K562 (cell line): ENCODE data around the gene TUBB1. TPM values are rescaled to one million over a fixed set of nuclear protein-coding genes. Genes with fewer than 3 reads are reported as not detected.

Experiments
- ATAC-seq: fragments of 200-7000 bp; cut with Tn5 transposase; 3 replicates; pipeline ENCODE4 v1.9.1; 2020; ENCODE audit warnings: moderate library complexity
- BruUV-seq: library from RNA; stranded (reverse); fragments of 400-500 nt; replicated peaks from 2 replicates; lab custom pipeline; 2021; lab: Mats Ljungman, UMichigan
- CTCF ChIA-PET: fragments of 300-600 bp; formaldehyde crosslinking; extraction: SDS; loops from one replicate; lab custom pipeline; 2021; ENCODE audit warnings: low intra/inter-chr PET ratio; lab: Yijun Ruan, JAX
- POLR2A ChIA-PET: fragments of 300-600, 350-650 bp; sonication (Branson Sonifier 250); formaldehyde crosslinking; extraction: SDS; loops from one replicate; lab custom pipeline; 2021; ENCODE audit warnings: antibody characterized with exemption, inconsistent platforms; lab: Yijun Ruan, JAX
- DNase-seq, 4 experiments: peaks; one replicate each; pipeline versions ENCODE4 v3.0.0 to v3.0.0-alpha.2; 2011 to 2018; ENCODE audit warnings: low spot score in 3 of 4, mixed read lengths in 3 of 4; ENCODE audit errors: extremely low read depth in 1 of 4
- FAIRE-seq: peaks from 2 replicates; lab custom pipeline; 2011; peaks lifted over from hg19 to GRCh38; lab: Jason Lieb, UNC
- H2AFZ ChIP-seq: 2 replicates; pipeline ENCODE4 v1.6.0; 2011; ENCODE audit warnings: low read depth, low read length, control low read depth, inconsistent platforms
- H3K27ac ChIP-seq: fragments of 200-600 bp; 3 replicates; pipeline ENCODE4 v1.8.0; 2011; ENCODE audit warnings: low read depth, mild to moderate bottlenecking, control low read depth, inconsistent platforms, low read length, moderate library complexity, mixed read lengths; ENCODE audit errors: extremely low read depth
- H3K27me3 ChIP-seq, 2 experiments: fragments of 300-600 bp in 1 of 2; 2 replicates in 1 of 2; 3 replicates in 1 of 2; pipeline versions ENCODE4 v1.6.0 to v1.8.0; 2011; ENCODE audit warnings: inconsistent platforms in 2 of 2, low read length in 2 of 2, mild to moderate bottlenecking in 1 of 2, mixed read lengths in 1 of 2, moderate library complexity in 1 of 2; ENCODE audit not compliant: control insufficient read depth in 2 of 2, insufficient read depth in 2 of 2
- H3K36me3 ChIP-seq: fragments of 300-600 bp; 3 replicates; pipeline ENCODE4 v1.8.0; 2011; ENCODE audit warnings: mild to moderate bottlenecking, low read length, inconsistent platforms; ENCODE audit not compliant: control insufficient read depth, insufficient read depth
- H3K4me1 ChIP-seq, 2 experiments: fragments of 200-600 bp in 1 of 2; replicated peaks in 1 of 2; 2 replicates in 1 of 2; 3 replicates in 1 of 2; pipeline versions ENCODE4 v1.5.1 to v1.8.0; 2011; ENCODE audit warnings: inconsistent platforms in 2 of 2, low read length in 2 of 2, mild to moderate bottlenecking in 1 of 2, mixed read lengths in 1 of 2, moderate library complexity in 1 of 2; ENCODE audit not compliant: control insufficient read depth in 2 of 2, insufficient read depth in 2 of 2
- H3K4me2 ChIP-seq: 2 replicates; pipeline ENCODE4 v1.6.1; 2011; ENCODE audit warnings: low read length, control low read depth, inconsistent platforms, mixed read lengths; ENCODE audit not compliant: insufficient read depth
- H3K4me3 ChIP-seq: fragments of 200-600 bp; sonication (generic), shearing (Covaris generic); 2 replicates; pipeline ENCODE4 v1.5.1; 2016; ENCODE audit warnings: control low read depth, inconsistent platforms
- H3K79me2 ChIP-seq: fragments of 200-600 bp; 3 replicates; pipeline ENCODE4 v1.8.0; 2011; ENCODE audit warnings: low read length, inconsistent platforms; ENCODE audit not compliant: control insufficient read depth, insufficient read depth
- H3K9ac ChIP-seq, 2 experiments: 2 replicates each; pipeline versions ENCODE4 v1.6.0 to v1.6.1; 2011; ENCODE audit warnings: low read depth in 2 of 2, low read length in 2 of 2, control low read depth in 1 of 2, inconsistent platforms in 1 of 2, mild to moderate bottlenecking in 1 of 2, mixed read lengths in 1 of 2; ENCODE audit not compliant: insufficient read depth in 1 of 2
- H3K9me1 ChIP-seq: one replicate; pipeline ENCODE4 v1.6.0; 2011; ENCODE audit warnings: inconsistent platforms, mild to moderate bottlenecking, low read length, moderate library complexity; ENCODE audit not compliant: control insufficient read depth, insufficient read depth
- H3K9me3 ChIP-seq: replicated peaks from 2 replicates; pipeline ENCODE4 v1.5.1; 2011; ENCODE audit warnings: low read depth, low read length, inconsistent platforms; ENCODE audit not compliant: control insufficient read depth, insufficient read depth
- H4K20me1 ChIP-seq: replicated peaks from 2 replicates; pipeline ENCODE4 v1.6.1; 2011; ENCODE audit warnings: low read length, inconsistent platforms, mixed read lengths; ENCODE audit not compliant: control insufficient read depth, insufficient read depth
- CCNT2 ChIP-seq: IDR thresholded peaks from 2 replicates; pipeline ENCODE4 v1.6.1; 2011; ENCODE audit warnings: borderline replicate concordance, low read depth, mild to moderate bottlenecking, moderate library complexity, mixed read lengths, low read length; ENCODE audit not compliant: insufficient read length; ENCODE audit errors: extremely low read depth
- GMEB1 ChIP-seq: fragments of 250-450 bp; sonication (Bioruptor Pico); IDR thresholded peaks from 2 replicates; pipeline ENCODE4 v1.4.0; 2020; ENCODE audit warnings: mild to moderate bottlenecking
- MXI1 ChIP-seq: IDR thresholded peaks from 2 replicates; pipeline ENCODE4 v1.6.1; 2011; ENCODE audit warnings: low read depth, mild to moderate bottlenecking, improper control_type of control experiment, low read length
- TEAD4 ChIP-seq, 2 experiments: sonication (generic) in 1 of 2; formaldehyde crosslinking in 1 of 2; IDR thresholded peaks; 2 replicates each; pipeline versions ENCODE4 v1.6.1 to v1.8.0; 2012 to 2022; ENCODE audit warnings: borderline replicate concordance in 1 of 2, inconsistent platforms in 1 of 2, low read length in 1 of 2, mild to moderate bottlenecking in 1 of 2, missing genetic modification reagents in 1 of 2
- ZNF780A ChIP-seq: fragments of 250-450 bp; sonication (Bioruptor Pico); IDR thresholded peaks from 2 replicates; pipeline ENCODE4 v1.5.0; 2021; ENCODE audit warnings: mild to moderate bottlenecking
- WGBS: fragments of 100-300 bp; shearing (Covaris generic); methylation state at CpG from one replicate; pipeline ENCODE4 v1.1.6; 2016; ENCODE audit warnings: low coverage, mixed read lengths; ENCODE audit not compliant: insufficient coverage; ENCODE audit errors: missing lambda C conversion rate; 5-methylcytosine and 5-hydroxymethylcytosine counted together
- in situ Hi-C: fragments of 300-500 bp; cut with MboI; formaldehyde crosslinking; loops from 4 replicates; pipeline ENCODE4 v1.15.0; 2018; ENCODE audit warnings: inconsistent platforms, mixed read lengths
- intact Hi-C: fragments of 100-400 bp; cut with micrococcal nuclease; formaldehyde crosslinking; loops from 2 replicates; pipeline ENCODE4 v1.14.2; 2022
- polyA plus RNA-seq, 8 experiments: library from polyadenylated mRNA; depleted of rRNA in 4 of 8; stranded (reverse) in 5 of 8; unstranded in 3 of 8; fragments of >200 nt; fragmentation: Nextera tagmentation in 2 of 8; fragmentation: Illumina TruSeq in 1 of 8; extraction: Ambion mirVana in 2 of 8; extraction: Trizol in 1 of 8; gene quantifications; 2 replicates each; pipeline versions ENCODE4 v1.2.1 to v1.2.3, GENCODE V29; 2011 to 2014; ENCODE audit warnings: inconsistent platforms in 1 of 8, missing spikeins in 1 of 8
- total RNA-seq, 7 experiments: library from RNA; depleted of rRNA in 6 of 7; stranded (reverse); fragments of >200 nt in 6 of 7; fragmentation: Illumina TruSeq in 2 of 7; extraction: Trizol in 2 of 7; gene quantifications; 2 replicates each; pipeline versions ENCODE4 v1.2.1 to v1.2.3, GENCODE V29; 2011 to 2021; ENCODE audit warnings: low replicate concordance in 1 of 7

The TUBB1 gene
- total and polyA plus RNA-seq, 9 of the 15 experiments (the other 6 are each of a cell fraction or from before 2014, with no cell fraction given): 1.5 to 3.9 (median 2.4) TPM

GRCh38 chr20:59042796-59043631 lies 23.8 kb downstream of the TUBB1 start (continued):
- TF ChIP-seq CCNT2 (peak; percentile 63), ZNF780A (no peak), GMEB1 (CRISPR knock-in tag) (peak; percentile 93)
- TF ChIP-seq, all 486 proteins: peak for 52

DNA sequence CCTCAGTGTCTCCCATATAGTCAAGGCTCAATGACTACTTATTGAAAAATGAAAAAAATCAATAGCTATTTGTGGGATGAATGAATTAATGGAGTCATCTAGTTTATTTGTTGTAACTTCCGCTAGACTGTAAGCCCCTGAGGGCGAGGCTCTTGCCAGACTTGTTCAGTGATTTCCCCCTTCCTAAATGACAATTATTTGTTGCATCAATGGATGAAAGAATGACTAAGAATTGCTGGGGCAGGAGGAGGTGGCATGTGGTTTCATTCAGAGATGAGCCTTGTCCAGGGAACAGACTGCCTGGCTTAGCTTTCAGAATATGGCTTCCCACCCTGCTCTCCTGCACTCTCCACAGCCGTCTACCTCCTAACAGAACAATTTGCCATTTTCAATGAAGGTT lies 24.5 kb downstream of the TUBB1 start:
- Histone ChIP-seq H3K9me3 (no peaks in the 10 kb centered on the region), H3K36me3 (peaks cover 24% of the 10 kb centered on the region), H3K27ac (no peak overlapping the region), H3K9ac (no peak overlapping the region), H3K27me3 (no peaks in the 10 kb centered on the region), H4K20me1 (peaks cover 5% of the 10 kb centered on the region), H3K4me3 (no peak overlapping the region), H2AFZ (peak overlapping the region; percentile 99), H3K79me2 (peaks cover 44% of the 10 kb centered on the region), H3K4me1 (peaks cover 12 to 29% of the 10 kb centered on the region in 2 experiments; a peak in 4 of 5 replicates), H3K9me1 (peaks cover 4% of the 10 kb centered on the region), H3K4me2 (no peak overlapping the region)
- no TSS peak for BruUV-seq
- TF ChIP-seq TEAD4 (IDR thresholded peaks at IDR 0.05; ENCODE audit: low read length) (no peak), TEAD4 (CRISPR knock-in tag; IDR thresholded peaks at IDR 0.05; ENCODE audit: borderline replicate concordance) (no peak), MXI1 (no peak)
- DNase-seq: no peak
- no peak for FAIRE-seq
- no peak for ATAC-seq
- in situ Hi-C loops: no loop called here
- 52% methylated on average over 3 of the region's 3 CpGs for WGBS
- intact Hi-C loops: no loop called here
- ChIA-PET POLR2A (interaction anchor here (1.0 to 4.5 kb wide), 5 partner anchors 8 to 62 kb away, joined by 3 to 28 read pairs (median 3); partner anchors contain the start of gene ATP5F1E), CTCF (no interaction called here)
